ENCODE results near the gene SPATA2L.

SPATA2L gene

GRCh38 chr16:89733322-89733721 lies 31.8 kb upstream of the SPATA2L start:
- TF ChIP-seq CTCF (IDR thresholded peaks at IDR 0.05; ENCODE audit: extremely low read depth, missing control alignments) = no peak
- DNase-seq (ENCODE audit: low spot score) = no peak

GRCh38 chr16:89732918-89733242 lies 31.4 kb upstream of the SPATA2L start:
- TF ChIP-seq CTCF (IDR thresholded peaks at IDR 0.05; ENCODE audit: extremely low read depth, missing control alignments) = no peak
- DNase-seq (ENCODE audit: low spot score) = no peak

- TF ChIP-seq CTCF (IDR thresholded peaks at IDR 0.05; ENCODE audit: extremely low read depth, missing control alignments) = no peak
- DNase-seq (ENCODE audit: low spot score) = no peak
Observed at GRCh38 chr16:89732142-89732917, 30.8 kb upstream of the SPATA2L start.

GRCh38 chr16:89730610-89731234 lies 29.2 kb upstream of the SPATA2L start:
- DNase-seq (ENCODE audit: low spot score) = no peak
- TF ChIP-seq CTCF (IDR thresholded peaks at IDR 0.05; ENCODE audit: extremely low read depth, missing control alignments) = no peak

GRCh38 chr16:89729863-89730593 lies 28.5 kb upstream of the SPATA2L start:
- no peak for TF ChIP-seq CTCF (IDR thresholded peaks at IDR 0.05; ENCODE audit: extremely low read depth, missing control alignments)
- DNase-seq (ENCODE audit: low spot score) = no peak

GRCh38 chr16:89729293-89729692 lies 27.8 kb upstream of the SPATA2L start:
- TF ChIP-seq CTCF (IDR thresholded peaks at IDR 0.05; ENCODE audit: extremely low read depth, missing control alignments) = no peak
- no peak for DNase-seq (ENCODE audit: low spot score)
